K562 (cell line): ENCODE results near the gene GCSH. TPM values are rescaled to one million over a fixed set of nuclear protein-coding genes. Genes with fewer than 3 reads are reported as not detected.

ENCODE experiments used
- CEBPB ChIP-seq: fragments of 450-650 bp; IDR thresholded peaks from 2 replicates; pipeline ENCODE4 v1.6.1; 2016; ENCODE audit warnings: missing genetic modification characterization, missing compliant biosample characterization
- EP400 ChIP-seq: fragments of 450-650 bp; IDR thresholded peaks from 2 replicates; pipeline ENCODE4 v1.6.1; 2017; ENCODE audit warnings: antibody characterized with exemption, mild to moderate bottlenecking, moderate library complexity
- ETV6 ChIP-seq, 3 experiments: fragments of 150-350 bp in 1 of 3; sonication (generic) in 1 of 3; formaldehyde crosslinking in 1 of 3; IDR thresholded peaks; 2 replicates each; pipeline versions ENCODE4 v1.6.1 to v1.8.0; 2014 to 2022; ENCODE audit warnings: borderline replicate concordance in 2 of 3, low read depth in 2 of 3, antibody characterized with exemption in 1 of 3, low read length in 1 of 3, mild to moderate bottlenecking in 1 of 3, missing genetic modification reagents in 1 of 3
- FOXK1 ChIP-seq: sonication (generic); formaldehyde crosslinking; IDR thresholded peaks from 2 replicates; pipeline ENCODE4 v1.8.0; 2022; ENCODE audit warnings: missing genetic modification reagents, mild to moderate bottlenecking, borderline replicate concordance
- JUN ChIP-seq, 2 experiments: sonication (generic) in 1 of 2; formaldehyde crosslinking in 1 of 2; IDR thresholded peaks; 2 replicates each; pipeline versions ENCODE4 v1.6.1 to v1.8.0; 2012 to 2022; ENCODE audit warnings: borderline replicate concordance in 2 of 2, mild to moderate bottlenecking in 2 of 2, improper control_type of control experiment in 1 of 2, low read depth in 1 of 2, low read length in 1 of 2, missing genetic modification reagents in 1 of 2
- KDM1A ChIP-seq, 2 experiments: fragments of 450-650 bp; IDR thresholded peaks; 2 replicates each; pipeline ENCODE4 v1.6.1; 2016; ENCODE audit warnings: mild to moderate bottlenecking in 2 of 2
- L3MBTL2 ChIP-seq: fragments of 450-650 bp; IDR thresholded peaks from 2 replicates; pipeline ENCODE4 v1.6.1; 2016; ENCODE audit warnings: mild to moderate bottlenecking, moderate library complexity
- NCOA4 ChIP-seq: fragments of 450-650 bp; IDR thresholded peaks from 2 replicates; pipeline ENCODE4 v1.6.1; 2018; ENCODE audit warnings: mild to moderate bottlenecking; ENCODE audit not compliant: partially characterized antibody
- PHF8 ChIP-seq: fragments of 200-600 bp; sonication (generic); IDR thresholded peaks from 2 replicates; pipeline ENCODE4 v1.6.1; 2012; ENCODE audit warnings: mixed run types, mild to moderate bottlenecking, inconsistent platforms, low read length, moderate library complexity, borderline replicate concordance
- POLR2AphosphoS5 ChIP-seq: IDR thresholded peaks from 2 replicates; pipeline ENCODE4 v1.6.1; 2011; ENCODE audit warnings: mild to moderate bottlenecking, low read depth, low read length, moderate library complexity; ENCODE audit not compliant: control insufficient read depth, insufficient read depth
- PTRF ChIP-seq: fragments of 450-650 bp; IDR thresholded peaks from 2 replicates; pipeline ENCODE4 v1.6.1; 2016; ENCODE audit warnings: mild to moderate bottlenecking, missing genetic modification characterization, missing compliant biosample characterization
- RB1 ChIP-seq: fragments of 450-650 bp; IDR thresholded peaks from 2 replicates; pipeline ENCODE4 v1.6.1; 2017; ENCODE audit warnings: low read depth, mild to moderate bottlenecking
- YY1 ChIP-seq, 3 experiments: IDR thresholded peaks; 2 replicates each; pipeline ENCODE4 v1.6.1; 2011; ENCODE audit warnings: low read length in 2 of 3, mild to moderate bottlenecking in 2 of 3, moderate library complexity in 2 of 3, borderline replicate concordance in 1 of 3, control low read depth in 1 of 3, low read depth in 1 of 3; ENCODE audit not compliant: insufficient read depth in 3 of 3, insufficient replicate concordance in 2 of 3, control insufficient read depth in 1 of 3, insufficient read length in 1 of 3; ENCODE audit errors: extremely low read depth in 1 of 3
- ZNF274 ChIP-seq: IDR thresholded peaks from 2 replicates; pipeline ENCODE4 v1.6.1; 2011; ENCODE audit warnings: low read depth, mild to moderate bottlenecking, low read length, moderate library complexity, borderline replicate concordance
- polyA plus RNA-seq, 8 experiments: library from polyadenylated mRNA; depleted of rRNA in 4 of 8; stranded (reverse) in 5 of 8; unstranded in 3 of 8; fragments of >200 nt; fragmentation: Nextera tagmentation in 2 of 8; fragmentation: Illumina TruSeq in 1 of 8; extraction: Ambion mirVana in 2 of 8; extraction: Trizol in 1 of 8; gene quantifications; 2 replicates each; pipeline versions ENCODE4 v1.2.1 to v1.2.3, GENCODE V29; 2011 to 2014; ENCODE audit warnings: inconsistent platforms in 1 of 8, missing spikeins in 1 of 8
- total RNA-seq, 7 experiments: library from RNA; depleted of rRNA in 6 of 7; stranded (reverse); fragments of >200 nt in 6 of 7; fragmentation: Illumina TruSeq in 2 of 7; extraction: Trizol in 2 of 7; gene quantifications; 2 replicates each; pipeline versions ENCODE4 v1.2.1 to v1.2.3, GENCODE V29; 2011 to 2021; ENCODE audit warnings: low replicate concordance in 1 of 7
- TF ChIP-seq, protein P1 (sequence below): fragments of 250-450 bp; sonication (Bioruptor Pico); IDR thresholded peaks from 2 replicates; pipeline ENCODE4 v1.9.0; 2021; ENCODE audit warnings: mild to moderate bottlenecking
- TF ChIP-seq, protein P2 (sequence below): fragments of 250-450 bp; sonication (Bioruptor Pico); IDR thresholded peaks from 2 replicates; pipeline ENCODE4 v1.5.0; 2021
- TF ChIP-seq, protein P3 (sequence below): fragments of 200-800 bp; sonication (Bioruptor generic); IDR thresholded peaks from 2 replicates; pipeline ENCODE4 v1.6.1; 2017; ENCODE audit warnings: missing genetic modification characterization, missing compliant biosample characterization
- TF ChIP-seq, protein P4 (sequence below): fragments of 150-350 bp; conservative IDR thresholded peaks from 2 replicates; pipeline ENCODE4 v1.6.1; 2014; ENCODE audit warnings: low read length
- TF ChIP-seq, protein P5 (sequence below), 2 experiments: IDR thresholded peaks; 2 replicates each; pipeline ENCODE4 v1.6.1; 2012; ENCODE audit warnings: improper control_type of control experiment in 2 of 2, low read depth in 2 of 2, low read length in 2 of 2, borderline replicate concordance in 1 of 2

The GCSH gene
- total and polyA plus RNA-seq, 9 of the 15 experiments (the other 6 are each of a cell fraction or from before 2014, with no cell fraction given) = 35.0 to 121 (median 89.0) TPM

DNA sequence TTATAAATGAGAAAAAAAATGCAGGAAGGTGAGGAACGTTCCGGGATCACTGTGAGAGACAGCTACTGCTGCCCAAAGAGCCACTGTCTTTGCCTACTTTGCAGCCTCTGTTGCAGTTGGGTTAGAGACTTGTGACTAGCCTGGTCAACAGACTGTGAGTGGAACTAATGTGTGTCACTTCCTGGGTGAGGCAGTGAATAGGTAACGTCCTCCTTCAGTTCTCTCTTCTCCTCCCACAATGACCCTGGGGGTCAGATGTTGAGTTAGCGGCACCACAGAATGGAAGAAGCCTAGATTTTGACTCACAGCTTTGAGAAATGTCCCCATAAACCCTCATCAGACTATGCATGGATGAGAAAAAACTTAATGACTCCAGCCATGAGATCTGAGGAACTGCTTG is 24.4 kb downstream of the GCSH start (continued):
- no peak for TF ChIP-seq PHF8
- TF ChIP-seq L3MBTL2 = no peak
- TF ChIP-seq ZNF274 = no peak
- TF ChIP-seq, protein P1, sequence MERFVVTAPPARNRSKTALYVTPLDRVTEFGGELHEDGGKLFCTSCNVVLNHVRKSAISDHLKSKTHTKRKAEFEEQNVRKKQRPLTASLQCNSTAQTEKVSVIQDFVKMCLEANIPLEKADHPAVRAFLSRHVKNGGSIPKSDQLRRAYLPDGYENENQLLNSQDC (CRISPR knock-in tag) = no peak
- TF ChIP-seq YY1 (IDR thresholded peaks at IDR 0.05; ENCODE audit: borderline replicate concordance in 1 of 3, control insufficient read depth in 1 of 3, extremely low read depth in 1 of 3, insufficient read depth in 3 of 3, insufficient read length in 1 of 3, insufficient replicate concordance in 2 of 3, low read depth in 1 of 3, low read length in 2 of 3) = no peak
- TF ChIP-seq JUN (IDR thresholded peaks at IDR 0.05; ENCODE audit: borderline replicate concordance, low read depth, low read length) = peak; percentile 39; the same call in 1 of the 2 replicates
- no peak for TF ChIP-seq JUN (CRISPR knock-in tag; IDR thresholded peaks at IDR 0.05; ENCODE audit: borderline replicate concordance)
- no peak for TF ChIP-seq PTRF (tag)
- TF ChIP-seq KDM1A (IDR thresholded peaks at IDR 0.05) = peak; percentile 25 to 35; a peak in 2 of 4 replicates
- TF ChIP-seq, protein P2, sequence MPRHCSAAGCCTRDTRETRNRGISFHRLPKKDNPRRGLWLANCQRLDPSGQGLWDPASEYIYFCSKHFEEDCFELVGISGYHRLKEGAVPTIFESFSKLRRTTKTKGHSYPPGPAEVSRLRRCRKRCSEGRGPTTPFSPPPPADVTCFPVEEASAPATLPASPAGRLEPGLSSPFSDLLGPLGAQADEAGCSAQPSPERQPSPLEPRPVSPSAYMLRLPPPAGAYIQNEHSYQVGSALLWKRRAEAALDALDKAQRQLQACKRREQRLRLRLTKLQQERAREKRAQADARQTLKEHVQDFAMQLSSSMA (CRISPR knock-in tag) = no peak
- TF ChIP-seq, protein P3, sequence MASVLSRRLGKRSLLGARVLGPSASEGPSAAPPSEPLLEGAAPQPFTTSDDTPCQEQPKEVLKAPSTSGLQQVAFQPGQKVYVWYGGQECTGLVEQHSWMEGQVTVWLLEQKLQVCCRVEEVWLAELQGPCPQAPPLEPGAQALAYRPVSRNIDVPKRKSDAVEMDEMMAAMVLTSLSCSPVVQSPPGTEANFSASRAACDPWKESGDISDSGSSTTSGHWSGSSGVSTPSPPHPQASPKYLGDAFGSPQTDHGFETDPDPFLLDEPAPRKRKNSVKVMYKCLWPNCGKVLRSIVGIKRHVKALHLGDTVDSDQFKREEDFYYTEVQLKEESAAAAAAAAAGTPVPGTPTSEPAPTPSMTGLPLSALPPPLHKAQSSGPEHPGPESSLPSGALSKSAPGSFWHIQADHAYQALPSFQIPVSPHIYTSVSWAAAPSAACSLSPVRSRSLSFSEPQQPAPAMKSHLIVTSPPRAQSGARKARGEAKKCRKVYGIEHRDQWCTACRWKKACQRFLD (CRISPR knock-in tag) = no peak
- no peak for TF ChIP-seq CEBPB (tag)
- no peak for TF ChIP-seq POLR2AphosphoS5
- TF ChIP-seq EP400 = no peak
- TF ChIP-seq ETV6 (IDR thresholded peaks at IDR 0.05; ENCODE audit: borderline replicate concordance in 1 of 2, low read depth in 2 of 2, low read length in 1 of 2) = no peak
- TF ChIP-seq ETV6 (CRISPR knock-in tag; IDR thresholded peaks at IDR 0.05; ENCODE audit: borderline replicate concordance) = no peak
- no peak for TF ChIP-seq FOXK1 (CRISPR knock-in tag)
- no peak for TF ChIP-seq NCOA4
- TF ChIP-seq, protein P4, sequence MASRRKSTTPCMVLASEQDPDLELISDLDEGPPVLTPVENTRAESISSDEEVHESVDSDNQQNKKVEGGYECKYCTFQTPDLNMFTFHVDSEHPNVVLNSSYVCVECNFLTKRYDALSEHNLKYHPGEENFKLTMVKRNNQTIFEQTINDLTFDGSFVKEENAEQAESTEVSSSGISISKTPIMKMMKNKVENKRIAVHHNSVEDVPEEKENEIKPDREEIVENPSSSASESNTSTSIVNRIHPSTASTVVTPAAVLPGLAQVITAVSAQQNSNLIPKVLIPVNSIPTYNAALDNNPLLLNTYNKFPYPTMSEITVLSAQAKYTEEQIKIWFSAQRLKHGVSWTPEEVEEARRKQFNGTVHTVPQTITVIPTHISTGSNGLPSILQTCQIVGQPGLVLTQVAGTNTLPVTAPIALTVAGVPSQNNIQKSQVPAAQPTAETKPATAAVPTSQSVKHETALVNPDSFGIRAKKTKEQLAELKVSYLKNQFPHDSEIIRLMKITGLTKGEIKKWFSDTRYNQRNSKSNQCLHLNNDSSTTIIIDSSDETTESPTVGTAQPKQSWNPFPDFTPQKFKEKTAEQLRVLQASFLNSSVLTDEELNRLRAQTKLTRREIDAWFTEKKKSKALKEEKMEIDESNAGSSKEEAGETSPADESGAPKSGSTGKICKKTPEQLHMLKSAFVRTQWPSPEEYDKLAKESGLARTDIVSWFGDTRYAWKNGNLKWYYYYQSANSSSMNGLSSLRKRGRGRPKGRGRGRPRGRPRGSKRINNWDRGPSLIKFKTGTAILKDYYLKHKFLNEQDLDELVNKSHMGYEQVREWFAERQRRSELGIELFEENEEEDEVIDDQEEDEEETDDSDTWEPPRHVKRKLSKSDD = no peak
- TF ChIP-seq, protein P5, sequence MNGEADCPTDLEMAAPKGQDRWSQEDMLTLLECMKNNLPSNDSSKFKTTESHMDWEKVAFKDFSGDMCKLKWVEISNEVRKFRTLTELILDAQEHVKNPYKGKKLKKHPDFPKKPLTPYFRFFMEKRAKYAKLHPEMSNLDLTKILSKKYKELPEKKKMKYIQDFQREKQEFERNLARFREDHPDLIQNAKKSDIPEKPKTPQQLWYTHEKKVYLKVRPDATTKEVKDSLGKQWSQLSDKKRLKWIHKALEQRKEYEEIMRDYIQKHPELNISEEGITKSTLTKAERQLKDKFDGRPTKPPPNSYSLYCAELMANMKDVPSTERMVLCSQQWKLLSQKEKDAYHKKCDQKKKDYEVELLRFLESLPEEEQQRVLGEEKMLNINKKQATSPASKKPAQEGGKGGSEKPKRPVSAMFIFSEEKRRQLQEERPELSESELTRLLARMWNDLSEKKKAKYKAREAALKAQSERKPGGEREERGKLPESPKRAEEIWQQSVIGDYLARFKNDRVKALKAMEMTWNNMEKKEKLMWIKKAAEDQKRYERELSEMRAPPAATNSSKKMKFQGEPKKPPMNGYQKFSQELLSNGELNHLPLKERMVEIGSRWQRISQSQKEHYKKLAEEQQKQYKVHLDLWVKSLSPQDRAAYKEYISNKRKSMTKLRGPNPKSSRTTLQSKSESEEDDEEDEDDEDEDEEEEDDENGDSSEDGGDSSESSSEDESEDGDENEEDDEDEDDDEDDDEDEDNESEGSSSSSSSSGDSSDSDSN (IDR thresholded peaks at IDR 0.05; ENCODE audit: borderline replicate concordance in 1 of 2, low read depth in 2 of 2, low read length in 2 of 2) = no peak
- no peak for TF ChIP-seq RB1
